Measurements from ENCODE around the gene MIB1.
A peak's percentile ranks its signal among the peaks of the same experiment; 100 is the strongest.
"Not testable (repeated sequence)": the region's sequence is repeated elsewhere in the genome, so short reads cannot be mapped to it uniquely, and the experiment has no call there.

The MIB1 gene

GRCh38 chr18:21740538-21741311 is at the start of gene MIB1:
TSS of gene MIB1 (plus strand) at chr18:21740792. CDS start at chr18:21741584, 792 bp downstream.
- DNase-seq = peak; percentile 99

GRCh38 chr18:21693322-21693721 is 47.3 kb upstream of the MIB1 start:
- DNase-seq = no peak

GRCh38 chr18:21700528-21701075 is 40.0 kb upstream of the MIB1 start:
- no peak for DNase-seq

GRCh38 chr18:21701621-21702020 is 39.0 kb upstream of the MIB1 start:
- no peak for DNase-seq

- DNase-seq = no peak
These were observed 38.0 kb upstream of the MIB1 start for GRCh38 chr18:21702602-21703001.

- peak; percentile 34 for DNase-seq
These were observed 37.3 kb upstream of the MIB1 start for GRCh38 chr18:21703241-21703820.

GRCh38 chr18:21704603-21705364 is 35.8 kb upstream of the MIB1 start, which contains the start of gene ABHD3:
TSS of gene ABHD3 (minus strand) at chr18:21704774. CDS start at chr18:21704665, 109 bp downstream.
- DNase-seq = peak; percentile 96

GRCh38 chr18:21706386-21706865 is 34.2 kb upstream of the MIB1 start:
- no peak for DNase-seq

GRCh38 chr18:21707130-21707529 is 33.5 kb upstream of the MIB1 start:
- not testable (repeated sequence) for DNase-seq

GRCh38 chr18:21714474-21714873 is 26.1 kb upstream of the MIB1 start:
- DNase-seq = no peak

GRCh38 chr18:21722687-21723086 is 17.9 kb upstream of the MIB1 start:
- DNase-seq = no peak

- DNase-seq = no peak
These were observed 15.4 kb upstream of the MIB1 start for GRCh38 chr18:21725201-21725600.

GRCh38 chr18:21727702-21728101 is 12.9 kb upstream of the MIB1 start:
- no peak for DNase-seq

GRCh38 chr18:21733011-21733410 is 7.6 kb upstream of the MIB1 start:
- DNase-seq = no peak

- peak; percentile 67 for DNase-seq
These were observed 5.1 kb upstream of the MIB1 start for GRCh38 chr18:21735452-21736015.

- DNase-seq = not testable (repeated sequence)
These were observed 3.7 kb upstream of the MIB1 start for GRCh38 chr18:21736926-21737325.

- DNase-seq = no peak
These were observed 721 bp upstream of the MIB1 start for GRCh38 chr18:21739604-21740537.

GRCh38 chr18:21741312-21741561 is 645 bp downstream of the MIB1 start:
- no peak for DNase-seq

GRCh38 chr18:21741562-21742314 is 1.1 kb downstream of the MIB1 start:
- DNase-seq = peak; percentile 46

- peak; percentile 8 for DNase-seq
These were observed 1.7 kb downstream of the MIB1 start for GRCh38 chr18:21742315-21742687.

- no peak for DNase-seq
These were observed 2.7 kb downstream of the MIB1 start for GRCh38 chr18:21743166-21743832.
